NT2/D1 (cell line): ENCODE results near the gene CCNB2.
A peak's percentile ranks its signal among the peaks of the same experiment; 100 is the strongest.

Experiments
- DNase-seq: peaks from one replicate; pipeline ENCODE4 v3.0.0-alpha.2; 2011; ENCODE audit warnings: low read depth, low spot score
- H3K27me3 ChIP-seq: 2 replicates; pipeline ENCODE4 v1.6.0; 2011; ENCODE audit warnings: mild to moderate bottlenecking; ENCODE audit not compliant: insufficient read length, insufficient read depth
- H3K36me3 ChIP-seq: 2 replicates; pipeline ENCODE4 v1.6.1; 2011; ENCODE audit warnings: mild to moderate bottlenecking, low read length, mixed read lengths; ENCODE audit not compliant: insufficient read depth, insufficient read length
- H3K4me1 ChIP-seq: 2 replicates; pipeline ENCODE4 v1.5.1; 2011; ENCODE audit not compliant: insufficient read depth, insufficient read length
- H3K4me3 ChIP-seq: 2 replicates; pipeline ENCODE4 v1.5.1; 2011; ENCODE audit warnings: low read depth; ENCODE audit not compliant: insufficient read length
- H3K9ac ChIP-seq: 2 replicates; pipeline ENCODE4 v1.6.0; 2011; ENCODE audit warnings: low read depth; ENCODE audit not compliant: insufficient read length
- H3K9me3 ChIP-seq: 2 replicates; pipeline ENCODE4 v1.5.1; 2011; ENCODE audit warnings: mild to moderate bottlenecking, low read length; ENCODE audit not compliant: insufficient read depth
- SUZ12 ChIP-seq: IDR thresholded peaks from 2 replicates; pipeline ENCODE4 v1.6.1; 2011; ENCODE audit not compliant: insufficient read length, insufficient read depth; ENCODE audit errors: extremely low read depth
- YY1 ChIP-seq: IDR thresholded peaks from 2 replicates; pipeline ENCODE4 v1.6.1; 2011; ENCODE audit not compliant: insufficient read length, insufficient read depth
- ZNF274 ChIP-seq: IDR thresholded peaks from 2 replicates; pipeline ENCODE4 v1.6.1; 2011; ENCODE audit warnings: mild to moderate bottlenecking, low read depth, low read length

Gene CCNB2

GRCh38 chr15:59104912-59105732, at the start of gene CCNB2:
Gene CCNB2, plus strand, starts transcription at chr15:59105146. Its CDS starts 123 bp downstream, at chr15:59105269.
- Histone ChIP-seq H3K4me3 (peak within 1 kb of the TSS; percentile 98), H3K9ac (peak within 1 kb of the TSS; percentile 100), H3K4me1 (no peaks in the 10 kb centered on the region), H3K9me3 (no peaks in the 10 kb centered on the region), H3K27me3 (no peaks in the 10 kb centered on the region), H3K36me3 (peaks cover 32% of the 10 kb centered on the region)
- TF ChIP-seq SUZ12: no peak
- no peak for TF ChIP-seq YY1
- no peak for TF ChIP-seq ZNF274
- DNase-seq: peak; percentile 95

GRCh38 chr15:59059076-59059597, 45.8 kb upstream of the CCNB2 start:
- H3K36me3 ChIP-seq: peaks cover 84% of the 10 kb centered on the region
- TF ChIP-seq ZNF274 (no peak), YY1 (no peak), SUZ12 (no peak)
- H3K9ac ChIP-seq: no peak overlapping the region
- no peak overlapping the region for H3K4me3 ChIP-seq
- H3K9me3 ChIP-seq: no peaks in the 10 kb centered on the region
- no peak for DNase-seq
- no peaks in the 10 kb centered on the region for H3K4me1 ChIP-seq
- H3K27me3 ChIP-seq: no peaks in the 10 kb centered on the region

GRCh38 chr15:59060348-59060747, 44.6 kb upstream of the CCNB2 start:
- no peak for DNase-seq
- Histone ChIP-seq H3K9me3 (no peaks in the 10 kb centered on the region), H3K27me3 (no peaks in the 10 kb centered on the region), H3K36me3 (peaks cover 80% of the 10 kb centered on the region), H3K4me3 (no peak overlapping the region), H3K4me1 (no peaks in the 10 kb centered on the region), H3K9ac (no peak overlapping the region)
- no peak for TF ChIP-seq SUZ12
- TF ChIP-seq ZNF274: no peak
- no peak for TF ChIP-seq YY1

- H3K36me3 ChIP-seq: peaks cover 91% of the 10 kb centered on the region
Measured at GRCh38 chr15:59063042-59063441, 41.9 kb upstream of the CCNB2 start.

GRCh38 chr15:59069430-59069829, 35.5 kb upstream of the CCNB2 start:
- TF ChIP-seq SUZ12: no peak
- no peak for TF ChIP-seq ZNF274
- no peak for TF ChIP-seq YY1
- Histone ChIP-seq H3K36me3 (peaks cover 73% of the 10 kb centered on the region), H3K9me3 (peaks cover 10% of the 10 kb centered on the region), H3K4me1 (no peaks in the 10 kb centered on the region), H3K4me3 (no peak overlapping the region), H3K27me3 (no peaks in the 10 kb centered on the region), H3K9ac (no peak overlapping the region)
- no peak for DNase-seq

More at GRCh38 chr15:59063042-59063441, 41.9 kb upstream of the CCNB2 start:
- no peak overlapping the region for H3K4me3 ChIP-seq
- H3K4me1 ChIP-seq: no peaks in the 10 kb centered on the region
- no peaks in the 10 kb centered on the region for H3K9me3 ChIP-seq
- H3K9ac ChIP-seq: no peak overlapping the region
- no peaks in the 10 kb centered on the region for H3K27me3 ChIP-seq
- DNase-seq: no peak
- TF ChIP-seq ZNF274: no peak
- TF ChIP-seq SUZ12: no peak
- TF ChIP-seq YY1: no peak

GRCh38 chr15:59074607-59075006, 30.3 kb upstream of the CCNB2 start:
- Histone ChIP-seq H3K9me3 (peaks cover 10% of the 10 kb centered on the region), H3K27me3 (no peaks in the 10 kb centered on the region), H3K4me1 (no peaks in the 10 kb centered on the region), H3K9ac (no peak overlapping the region), H3K36me3 (peaks cover 48% of the 10 kb centered on the region), H3K4me3 (no peak overlapping the region)
- no peak for DNase-seq
- TF ChIP-seq SUZ12: no peak
- no peak for TF ChIP-seq YY1
- TF ChIP-seq ZNF274: no peak

- H3K27me3 ChIP-seq: no peaks in the 10 kb centered on the region
- peaks cover 71% of the 10 kb centered on the region for H3K36me3 ChIP-seq
- H3K4me1 ChIP-seq: no peaks in the 10 kb centered on the region
- no peaks in the 10 kb centered on the region for H3K9me3 ChIP-seq
- TF ChIP-seq SUZ12 (no peak), YY1 (no peak), ZNF274 (no peak)
- no peak overlapping the region for H3K9ac ChIP-seq
- no peak overlapping the region for H3K4me3 ChIP-seq
- no peak for DNase-seq
Measured at GRCh38 chr15:59087731-59088130, 17.2 kb upstream of the CCNB2 start.
